Tibial nerve (tissue), 4 donors: ENCODE measurements around the gene ZFP92.

Experiments
- EP300 ChIP-seq, 2 donors: sonication (generic); formaldehyde crosslinking; IDR thresholded peaks; one replicate each; pipeline ENCODE4 v1.6.1; 2017; ENCODE audit warnings: antibody characterized with exemption in 2 of 2, mild to moderate bottlenecking in 1 of 2
- POLR2A ChIP-seq, 2 donors: fragments of 450-650 bp; IDR thresholded peaks; one replicate each; pipeline ENCODE4 v1.6.1; 2017; ENCODE audit warnings: antibody characterized with exemption in 2 of 2, mild to moderate bottlenecking in 2 of 2, moderate library complexity in 2 of 2
- TF ChIP-seq, protein P1 (sequence below), 5 experiments: fragments of 200-600 bp in 3 of 5; fragments of 450-650 bp in 2 of 5; sonication (generic) in 3 of 5; IDR thresholded peaks; one replicate each; pipeline ENCODE4 v1.5.1; 2016 to 2019; ENCODE audit warnings: antibody characterized with exemption in 5 of 5, mild to moderate bottlenecking in 3 of 5, moderate library complexity in 2 of 5

DNA sequence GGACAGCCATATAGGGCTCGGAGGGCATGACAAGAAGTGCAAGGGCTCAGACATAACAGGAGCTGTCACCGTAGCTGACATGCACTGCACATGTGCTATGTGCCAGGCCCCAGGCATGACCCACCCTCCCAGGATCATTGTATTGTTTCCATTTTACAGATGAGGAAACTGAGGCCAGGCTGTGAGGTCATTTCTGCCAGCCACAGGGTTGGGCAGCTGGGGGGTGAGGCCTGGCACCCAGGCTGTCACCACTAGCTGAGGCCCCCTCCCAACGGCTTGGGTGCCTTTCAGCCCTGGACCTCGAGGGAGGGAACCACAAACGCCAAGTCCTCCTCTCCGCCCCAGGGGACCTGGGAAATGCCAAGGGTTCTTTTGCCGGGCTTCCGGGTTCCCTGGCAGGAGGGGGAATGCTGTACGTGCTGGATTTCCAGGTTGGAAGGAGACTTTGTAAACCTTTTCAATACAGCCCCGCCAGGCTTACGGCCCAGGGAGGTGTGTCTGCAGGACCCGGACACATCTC lies 21.9 kb downstream of the ZFP92 start:
- TF ChIP-seq, protein P1, sequence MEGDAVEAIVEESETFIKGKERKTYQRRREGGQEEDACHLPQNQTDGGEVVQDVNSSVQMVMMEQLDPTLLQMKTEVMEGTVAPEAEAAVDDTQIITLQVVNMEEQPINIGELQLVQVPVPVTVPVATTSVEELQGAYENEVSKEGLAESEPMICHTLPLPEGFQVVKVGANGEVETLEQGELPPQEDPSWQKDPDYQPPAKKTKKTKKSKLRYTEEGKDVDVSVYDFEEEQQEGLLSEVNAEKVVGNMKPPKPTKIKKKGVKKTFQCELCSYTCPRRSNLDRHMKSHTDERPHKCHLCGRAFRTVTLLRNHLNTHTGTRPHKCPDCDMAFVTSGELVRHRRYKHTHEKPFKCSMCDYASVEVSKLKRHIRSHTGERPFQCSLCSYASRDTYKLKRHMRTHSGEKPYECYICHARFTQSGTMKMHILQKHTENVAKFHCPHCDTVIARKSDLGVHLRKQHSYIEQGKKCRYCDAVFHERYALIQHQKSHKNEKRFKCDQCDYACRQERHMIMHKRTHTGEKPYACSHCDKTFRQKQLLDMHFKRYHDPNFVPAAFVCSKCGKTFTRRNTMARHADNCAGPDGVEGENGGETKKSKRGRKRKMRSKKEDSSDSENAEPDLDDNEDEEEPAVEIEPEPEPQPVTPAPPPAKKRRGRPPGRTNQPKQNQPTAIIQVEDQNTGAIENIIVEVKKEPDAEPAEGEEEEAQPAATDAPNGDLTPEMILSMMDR (IDR thresholded peaks at IDR 0.05): no peak
- TF ChIP-seq POLR2A (IDR thresholded peaks at IDR 0.05) (no peak), EP300 (IDR thresholded peaks at IDR 0.05) (no peak)
